ENCODE measurements around the gene VWC2L. TPM values are rescaled to one million over a fixed set of nuclear protein-coding genes. Genes with fewer than 3 reads are reported as not detected.

VWC2L gene
- total and polyA plus RNA-seq, 2 of the 8 experiments (the other 6 are each of a cell fraction or from before 2014, with no cell fraction given) = not detected

GRCh38 chr2:214436470-214436869 is 25.6 kb downstream of the VWC2L start (continued):
- TF ChIP-seq, protein P1, sequence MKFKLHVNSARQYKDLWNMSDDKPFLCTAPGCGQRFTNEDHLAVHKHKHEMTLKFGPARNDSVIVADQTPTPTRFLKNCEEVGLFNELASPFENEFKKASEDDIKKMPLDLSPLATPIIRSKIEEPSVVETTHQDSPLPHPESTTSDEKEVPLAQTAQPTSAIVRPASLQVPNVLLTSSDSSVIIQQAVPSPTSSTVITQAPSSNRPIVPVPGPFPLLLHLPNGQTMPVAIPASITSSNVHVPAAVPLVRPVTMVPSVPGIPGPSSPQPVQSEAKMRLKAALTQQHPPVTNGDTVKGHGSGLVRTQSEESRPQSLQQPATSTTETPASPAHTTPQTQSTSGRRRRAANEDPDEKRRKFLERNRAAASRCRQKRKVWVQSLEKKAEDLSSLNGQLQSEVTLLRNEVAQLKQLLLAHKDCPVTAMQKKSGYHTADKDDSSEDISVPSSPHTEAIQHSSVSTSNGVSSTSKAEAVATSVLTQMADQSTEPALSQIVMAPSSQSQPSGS (IDR thresholded peaks at IDR 0.05; ENCODE audit: low read length) = no peak

Data from H1 (cell line).